NCI-H2081 (cell line): Measurements from ENCODE around the gene NT5DC4.

Experiments used
- DNase-seq, 2 experiments: peaks; one replicate each; lab custom pipeline; 2025; lab: John Stamatoyannopoulos, UW

NT5DC4 gene

DNA sequence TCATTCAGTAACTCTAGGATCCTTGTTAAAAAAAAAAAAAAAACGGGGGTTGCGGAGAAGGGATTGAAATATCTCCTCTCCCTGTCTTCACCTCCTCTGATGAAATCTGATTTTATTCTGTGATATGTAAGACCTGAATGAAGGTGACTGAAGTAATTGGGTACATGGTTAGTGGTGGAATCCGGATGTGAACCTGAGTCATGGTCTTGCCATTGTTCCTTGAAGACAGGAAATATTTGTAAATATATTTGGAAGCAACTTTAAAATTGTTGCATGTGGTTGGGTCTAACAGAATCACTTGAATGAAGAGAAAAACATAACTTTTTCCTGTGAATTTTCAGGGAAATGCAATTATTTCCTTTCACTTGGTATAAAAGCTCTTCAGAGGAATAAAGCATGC is 66.5 kb downstream of the NT5DC4 start:
- no peak for DNase-seq

DNA sequence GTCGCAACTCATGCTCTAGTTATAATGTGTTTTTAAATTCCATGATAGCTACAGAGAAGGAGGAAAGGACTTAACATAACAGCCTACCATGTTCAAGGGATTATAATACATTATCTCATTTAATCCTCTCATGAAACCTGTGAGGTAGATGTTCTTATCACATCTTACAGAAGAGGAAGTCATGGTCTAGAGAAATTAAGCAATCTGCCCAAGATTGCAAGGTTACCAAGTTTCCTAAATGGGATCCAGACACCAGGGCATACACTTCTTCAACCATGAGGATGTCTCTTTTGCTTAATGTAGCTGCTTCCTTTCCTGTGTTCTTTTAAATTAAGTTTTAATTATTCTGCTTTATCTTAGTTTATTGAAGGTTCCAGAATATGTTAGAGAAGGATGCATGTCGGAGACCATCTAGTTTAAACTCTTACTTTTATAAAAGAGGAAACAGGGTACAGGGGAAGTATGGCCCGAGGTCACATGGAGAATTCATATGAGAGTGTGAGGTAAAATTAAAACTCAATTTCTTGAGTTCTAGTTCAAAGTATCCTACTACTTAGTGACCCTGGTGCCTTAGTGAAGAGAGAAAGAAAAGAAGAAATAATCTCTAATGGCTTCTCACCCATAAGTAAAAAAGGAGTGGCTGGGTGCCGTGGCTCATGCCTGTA is 67.0 kb downstream of the NT5DC4 start:
- DNase-seq, result no peak

DNA sequence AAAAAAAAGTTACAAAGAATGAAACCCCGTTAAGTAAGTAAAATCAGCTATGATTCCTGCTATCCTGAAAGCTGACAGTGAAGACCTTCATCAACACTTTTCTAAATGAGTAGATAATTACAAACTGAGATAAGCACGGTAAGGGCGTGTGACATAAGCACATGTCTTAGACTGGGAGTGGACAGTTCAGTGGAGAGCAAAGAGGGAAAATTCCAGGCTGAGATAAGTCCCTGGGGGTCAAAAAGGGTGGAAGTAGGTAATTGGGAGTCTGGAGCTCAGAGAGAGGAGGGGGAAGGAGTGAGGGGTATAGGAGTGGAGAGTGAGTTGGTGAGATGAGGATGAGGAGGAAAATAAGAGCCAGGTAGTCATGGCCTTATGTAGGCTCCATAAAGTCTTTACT is 67.8 kb downstream of the NT5DC4 start:
- no peak for DNase-seq
